AML-193 (cell line): Measurements from ENCODE around the gene OLIG1.

Source experiments
- DNase-seq, 2 experiments: peaks; one replicate each; lab custom pipeline; 2025; lab: John Stamatoyannopoulos, UW

Gene OLIG1

DNA sequence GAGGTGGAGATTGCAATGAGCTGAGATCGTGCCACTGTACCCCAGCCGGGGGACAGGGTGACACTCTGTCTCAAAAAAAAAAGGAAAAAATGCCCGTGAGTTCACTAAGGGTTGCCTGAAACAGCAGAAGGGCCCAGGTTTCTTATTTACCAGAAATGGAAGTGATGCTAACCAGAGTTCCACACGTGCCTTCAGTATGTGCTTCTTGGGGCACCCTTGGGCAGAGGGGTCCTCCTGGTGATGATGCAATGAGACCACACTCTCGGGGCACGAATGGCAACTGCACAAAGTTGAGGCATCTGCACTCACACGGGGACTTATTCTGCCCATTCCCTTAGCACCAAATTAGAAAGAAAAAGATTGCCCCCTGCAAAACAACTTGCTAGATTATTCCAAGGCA is 29.2 kb downstream of the OLIG1 start:
- no peak for DNase-seq

DNA sequence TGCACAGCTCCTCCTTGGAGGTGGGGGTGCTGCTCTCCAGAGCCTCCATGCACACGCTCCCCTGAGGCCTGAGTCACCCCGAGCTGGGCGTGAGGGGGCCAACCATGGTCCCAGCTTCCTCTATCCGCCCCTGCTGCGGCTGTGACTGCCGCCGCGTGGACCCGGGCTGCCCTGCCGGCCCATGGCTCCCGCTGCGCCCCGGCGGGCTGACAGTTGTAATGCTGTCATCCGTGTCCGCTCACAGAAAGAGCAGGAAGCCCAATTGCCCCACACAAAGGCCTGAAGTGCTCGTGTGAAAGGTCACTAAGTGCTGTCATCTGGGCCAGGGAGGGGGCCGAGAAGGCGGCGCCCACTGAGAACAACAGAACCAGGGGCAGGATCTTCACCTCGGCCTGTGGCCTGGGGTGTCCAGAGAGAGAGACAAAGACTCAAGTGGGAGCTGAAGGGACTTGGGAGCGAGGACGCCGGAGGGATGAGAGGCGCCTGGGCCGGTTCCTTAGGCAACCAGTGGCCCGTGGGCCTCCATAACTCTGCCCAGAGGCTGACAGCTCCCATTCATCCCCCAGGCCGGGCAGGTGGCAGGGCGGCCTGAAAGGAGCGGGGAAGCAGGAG is 31.5 kb downstream of the OLIG1 start:
- DNase-seq, result no peak

DNA sequence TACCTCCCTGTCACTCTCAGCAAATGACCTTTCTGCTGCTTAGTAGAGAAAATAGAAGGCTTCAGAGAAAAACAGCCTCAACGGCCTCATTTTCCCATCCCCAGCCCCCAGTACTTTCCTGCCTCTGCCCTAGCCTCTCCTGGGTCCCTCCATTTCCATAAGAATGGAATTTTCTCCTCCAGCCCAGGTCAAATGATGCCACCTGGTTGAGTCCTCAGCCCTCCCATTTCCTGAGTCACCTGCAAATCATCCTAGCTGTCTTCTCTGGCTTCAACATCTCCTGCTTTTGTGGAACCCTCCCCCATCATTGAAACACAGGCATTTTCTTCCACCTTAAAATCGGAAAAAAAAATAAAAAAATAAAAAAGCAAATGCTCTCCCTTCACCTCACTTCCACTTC is 35.1 kb downstream of the OLIG1 start:
- no peak for DNase-seq

DNA sequence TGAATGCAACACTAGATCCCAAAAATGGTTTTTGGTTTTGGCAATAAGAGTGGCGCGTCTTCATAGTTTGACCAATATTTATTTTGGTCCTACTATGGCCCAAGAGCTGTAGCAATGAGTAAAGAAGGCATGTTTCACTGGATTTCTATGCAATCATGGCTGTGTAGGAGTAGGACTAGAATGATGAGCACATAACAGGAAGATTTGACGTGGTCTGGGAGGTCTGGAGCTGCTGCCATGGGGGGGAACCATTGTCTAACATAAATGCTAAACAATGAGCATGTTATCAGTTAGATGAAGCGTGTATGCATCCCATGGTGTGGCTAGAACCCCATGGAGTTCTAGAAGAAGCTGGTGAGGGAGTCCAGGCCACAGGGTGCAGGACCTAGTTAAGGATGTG is 38.3 kb downstream of the OLIG1 start:
- no peak for DNase-seq

DNA sequence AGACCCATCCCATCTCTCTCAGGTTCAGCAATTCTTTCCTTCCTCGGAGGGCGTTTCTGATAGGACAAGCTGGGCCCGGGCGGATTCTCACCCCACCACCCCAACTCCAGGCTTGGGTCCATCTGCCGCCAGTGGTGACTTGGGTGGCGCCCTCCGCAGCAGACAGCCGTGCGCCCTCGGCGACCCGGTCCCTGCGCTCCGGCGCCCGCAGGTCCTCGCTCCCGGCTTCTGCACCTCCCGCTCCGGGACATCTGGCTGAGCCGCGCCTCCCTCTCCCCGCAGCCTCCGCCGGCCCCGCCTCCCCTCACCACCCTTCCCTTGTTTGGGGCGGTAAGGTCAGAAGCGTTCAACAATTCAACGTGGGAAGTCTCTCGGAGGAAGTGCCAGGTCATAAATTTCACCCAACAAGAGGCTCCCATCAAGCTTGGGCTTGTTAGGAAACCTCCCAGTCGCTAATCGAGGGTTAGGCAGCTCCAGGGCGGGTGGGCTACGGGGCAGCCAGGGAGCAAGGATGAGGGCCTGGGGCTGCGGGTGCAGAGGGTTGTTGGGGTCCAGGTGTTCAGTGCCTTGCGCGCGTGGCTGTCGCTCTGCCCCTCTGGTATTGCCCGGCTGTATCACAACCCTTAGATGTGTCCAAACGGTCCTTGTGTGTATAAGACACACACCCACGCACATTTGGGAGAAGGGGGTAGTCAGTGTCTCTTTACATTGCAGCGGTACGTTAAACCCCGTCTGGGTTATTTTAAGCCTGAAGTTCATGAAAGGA is 39.8 kb downstream of the OLIG1 start:
- DNase-seq, result peak in 1 of 2 experiments; percentile 27

DNA sequence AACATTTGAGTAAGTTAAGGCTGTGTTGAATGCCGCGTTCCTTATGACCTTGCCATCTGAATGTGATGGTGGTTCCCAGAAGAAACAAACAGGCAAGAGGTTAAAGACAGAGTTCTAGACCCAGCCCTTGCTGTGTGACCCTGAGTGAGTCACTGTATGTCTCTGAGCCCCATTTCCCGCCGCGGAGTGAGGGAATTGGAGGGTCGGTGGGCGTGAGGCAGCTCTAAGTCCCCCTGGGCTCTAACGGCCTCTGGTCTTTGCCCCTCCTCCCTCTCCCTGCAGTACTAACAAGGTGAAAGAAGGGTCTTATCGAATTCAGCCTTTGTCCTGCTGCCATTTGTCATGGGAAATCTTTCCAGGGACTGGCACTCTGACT is 40.4 kb downstream of the OLIG1 start:
- no peak for DNase-seq

DNA sequence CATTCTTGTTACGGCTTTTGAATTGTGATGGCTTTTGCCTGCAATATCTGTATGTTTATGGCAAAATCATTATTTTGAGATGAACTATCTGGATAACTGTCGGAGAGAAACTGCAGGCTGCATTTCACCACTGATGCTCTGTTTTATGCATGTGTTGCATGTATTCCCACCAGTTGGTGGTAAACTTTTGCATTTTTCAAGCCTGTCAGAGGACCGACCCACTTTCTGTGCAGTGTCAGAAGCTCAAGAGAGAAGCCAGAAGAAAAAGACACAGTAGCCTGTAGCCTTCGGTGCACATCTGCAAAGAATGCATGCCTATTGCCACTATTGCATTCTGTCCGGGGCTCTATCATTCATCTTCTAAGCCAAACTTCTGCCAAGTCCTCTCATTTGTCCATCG is 41.6 kb downstream of the OLIG1 start:
- DNase-seq, result no peak

DNA sequence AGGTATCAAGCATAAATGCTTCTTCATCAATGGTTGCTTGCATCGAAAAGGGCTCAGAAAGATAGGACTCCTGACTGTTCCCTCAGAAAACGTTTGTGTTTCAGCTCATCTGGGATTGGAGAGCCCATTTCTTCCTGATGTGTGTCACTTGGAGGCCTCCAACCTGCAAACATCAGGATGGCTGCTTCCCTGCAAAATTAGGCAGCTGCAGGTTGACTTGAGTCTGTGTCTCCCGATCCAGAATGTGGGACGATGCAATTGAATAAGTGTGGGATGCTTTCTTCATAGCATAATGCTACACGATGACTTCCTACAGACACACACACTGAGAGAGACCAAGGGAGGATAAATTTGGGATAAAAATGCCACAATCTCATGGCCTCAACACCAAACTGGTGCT is 42.2 kb downstream of the OLIG1 start:
- DNase-seq, result no peak

DNA sequence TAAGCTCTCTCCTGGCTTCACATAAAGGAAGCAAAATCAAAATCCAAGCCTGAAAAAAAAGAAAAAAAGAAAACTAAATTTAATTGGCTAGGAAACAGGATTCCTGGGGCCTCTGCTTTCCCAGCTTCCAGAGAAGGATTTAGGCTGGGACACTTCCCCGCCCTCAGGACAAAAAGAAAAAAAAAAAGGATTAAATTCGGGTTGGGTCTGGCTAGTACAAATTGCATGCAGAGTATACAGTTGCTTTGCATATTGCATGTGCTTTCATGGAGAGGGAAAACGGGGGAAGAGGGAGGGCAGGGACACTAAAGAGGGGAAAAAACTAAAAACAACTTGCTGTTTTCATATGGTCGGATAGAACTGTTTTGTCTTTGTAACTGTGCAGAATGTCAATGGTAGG is 42.7 kb downstream of the OLIG1 start:
- no peak for DNase-seq

DNA sequence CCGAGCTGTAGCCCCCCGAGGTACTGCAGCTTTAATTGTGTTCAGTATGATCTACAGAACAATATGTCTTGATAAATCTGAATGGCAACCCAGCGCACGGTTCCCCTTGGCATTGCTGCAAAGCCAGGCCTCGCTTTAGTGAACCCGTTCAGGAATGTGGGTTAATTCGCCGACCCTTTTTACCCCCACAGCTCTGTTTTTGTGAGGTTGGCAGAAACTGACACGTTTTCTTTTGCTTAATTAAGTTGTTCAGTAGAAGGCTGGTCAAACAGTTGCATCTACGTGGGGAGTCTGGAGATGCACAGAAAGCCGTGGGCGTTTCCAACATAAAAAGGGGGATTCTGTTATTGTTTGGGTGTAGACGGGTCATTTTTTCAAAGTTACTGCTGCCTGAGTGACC is 43.2 kb downstream of the OLIG1 start:
- no peak for DNase-seq

DNA sequence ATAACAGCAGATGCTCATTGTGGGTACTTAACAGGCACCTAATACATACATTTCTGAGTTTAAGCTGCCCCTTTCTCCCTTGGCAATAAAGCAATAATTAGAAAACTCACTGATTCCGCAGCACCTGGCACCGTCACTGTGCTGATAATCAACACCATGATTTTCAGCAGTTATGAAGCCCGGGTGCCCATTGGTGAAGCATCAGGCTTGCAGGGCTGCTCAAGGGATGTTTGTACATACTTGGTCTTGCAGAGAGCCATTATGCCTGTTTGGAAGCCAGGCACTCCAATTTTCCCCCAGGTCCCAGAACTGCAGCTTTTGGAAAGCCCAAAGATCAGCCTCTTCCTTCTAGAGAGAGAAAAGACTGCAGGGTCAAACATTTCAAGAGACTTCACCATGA is 44.3 kb downstream of the OLIG1 start:
- DNase-seq, result no peak

DNA sequence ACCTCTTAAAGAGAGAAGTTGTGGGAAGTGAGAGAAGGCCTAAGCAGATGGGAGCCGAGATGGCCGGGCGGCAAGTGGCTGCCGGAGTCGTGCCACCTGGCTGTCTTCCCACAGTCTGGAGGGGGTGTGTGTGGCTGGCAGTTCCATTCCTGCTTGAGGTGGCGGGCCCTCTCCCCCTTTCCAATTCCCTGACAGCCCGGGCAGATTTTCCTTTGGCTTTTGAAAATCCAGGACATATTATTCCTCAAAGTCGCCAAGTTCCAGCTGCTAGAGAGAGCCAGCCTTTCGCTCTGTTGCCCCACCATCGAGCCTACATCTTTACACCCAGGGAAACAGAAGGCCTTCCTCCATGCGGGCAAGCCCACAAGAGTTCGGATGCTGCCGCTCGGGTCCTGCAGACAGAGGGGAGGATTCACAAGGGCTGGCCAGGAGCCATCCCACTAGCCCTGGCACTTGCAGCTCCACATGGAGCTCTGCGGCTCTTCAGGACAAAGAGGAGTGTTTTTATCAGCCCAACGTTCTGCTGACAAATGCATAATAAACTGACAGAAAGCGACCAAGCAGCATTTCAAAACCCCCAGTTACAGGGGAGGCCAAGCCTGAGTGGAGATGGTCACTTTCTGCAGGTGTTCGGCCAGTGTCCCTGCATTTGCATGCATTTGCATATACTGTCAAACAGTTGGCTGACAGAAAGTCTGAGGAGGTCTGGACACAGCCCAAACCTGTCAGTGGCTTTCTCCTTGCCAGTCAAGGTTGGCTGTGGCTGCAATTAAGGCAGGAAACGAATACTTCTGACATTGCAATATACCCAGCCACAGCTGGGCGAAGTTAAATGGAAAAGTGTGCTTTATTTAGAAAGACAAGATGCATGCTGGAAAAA is 45.9 kb downstream of the OLIG1 start:
- no peak for DNase-seq

DNA sequence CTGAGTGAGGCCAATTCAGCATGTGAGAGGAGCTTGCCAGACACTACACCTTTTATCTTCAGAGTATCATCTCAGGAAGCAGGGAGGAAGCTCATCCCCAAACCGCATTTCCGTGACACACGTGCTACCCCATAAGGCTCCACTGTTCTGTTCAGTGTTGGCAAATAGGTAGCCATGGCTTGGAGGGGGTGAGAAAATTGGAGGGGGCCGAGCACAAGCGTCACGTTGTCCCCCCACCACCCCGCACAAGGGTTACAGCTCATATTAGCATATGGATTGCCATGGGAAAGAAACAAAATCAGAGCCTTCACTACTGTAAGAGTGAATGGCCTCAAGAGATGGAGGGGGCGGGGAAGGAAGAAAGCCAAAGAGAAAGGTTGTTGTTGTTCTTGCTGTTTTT is 46.7 kb downstream of the OLIG1 start:
- no peak for DNase-seq

DNA sequence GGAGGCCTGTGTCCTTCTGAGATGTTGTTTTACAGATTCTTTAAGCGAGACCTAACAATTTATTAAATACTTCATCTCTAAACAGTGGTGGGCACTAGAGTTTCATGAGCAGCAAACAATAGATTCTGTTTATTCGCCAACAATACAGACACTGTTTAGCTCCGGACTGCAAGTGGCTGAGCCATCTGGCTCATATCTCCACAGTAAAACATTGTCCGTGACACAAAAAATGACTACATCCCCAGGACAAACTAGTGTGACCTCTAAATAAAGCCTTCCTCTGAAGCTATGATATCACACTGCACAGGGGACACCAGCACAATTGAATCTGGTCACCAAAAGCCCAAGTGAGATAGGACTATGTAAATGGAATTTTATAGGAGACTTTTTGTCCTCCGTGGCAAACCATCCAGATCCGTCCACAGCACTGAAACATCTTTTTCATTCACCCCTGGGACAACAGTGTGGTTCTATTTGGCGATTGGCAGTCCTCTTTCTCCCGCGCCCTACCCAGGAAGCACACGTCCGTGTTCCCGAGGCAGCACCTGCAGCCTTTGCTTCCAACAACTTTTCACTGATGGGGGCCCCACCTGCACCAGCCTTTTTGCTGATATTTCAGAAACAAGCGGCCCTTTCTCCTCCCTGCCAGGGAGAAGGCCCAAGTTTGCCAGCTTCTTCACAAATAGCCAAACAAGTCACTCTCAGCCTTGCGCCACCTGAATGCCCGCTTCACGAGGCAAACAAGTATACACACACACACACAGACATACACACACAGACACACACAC is 47.4 kb downstream of the OLIG1 start:
- DNase-seq, result no peak
